HG02938 (cell line): ENCODE data around the gene MKNK2.

ENCODE experiments used
- ATAC-seq: cut with Tn5 transposase; IDR thresholded peaks from one replicate; pipeline ENCODE4 v1.9.1; 2021; ENCODE audit warnings: mild to moderate bottlenecking, moderate library complexity; ENCODE audit not compliant: unreplicated experiment

Gene MKNK2

DNA sequence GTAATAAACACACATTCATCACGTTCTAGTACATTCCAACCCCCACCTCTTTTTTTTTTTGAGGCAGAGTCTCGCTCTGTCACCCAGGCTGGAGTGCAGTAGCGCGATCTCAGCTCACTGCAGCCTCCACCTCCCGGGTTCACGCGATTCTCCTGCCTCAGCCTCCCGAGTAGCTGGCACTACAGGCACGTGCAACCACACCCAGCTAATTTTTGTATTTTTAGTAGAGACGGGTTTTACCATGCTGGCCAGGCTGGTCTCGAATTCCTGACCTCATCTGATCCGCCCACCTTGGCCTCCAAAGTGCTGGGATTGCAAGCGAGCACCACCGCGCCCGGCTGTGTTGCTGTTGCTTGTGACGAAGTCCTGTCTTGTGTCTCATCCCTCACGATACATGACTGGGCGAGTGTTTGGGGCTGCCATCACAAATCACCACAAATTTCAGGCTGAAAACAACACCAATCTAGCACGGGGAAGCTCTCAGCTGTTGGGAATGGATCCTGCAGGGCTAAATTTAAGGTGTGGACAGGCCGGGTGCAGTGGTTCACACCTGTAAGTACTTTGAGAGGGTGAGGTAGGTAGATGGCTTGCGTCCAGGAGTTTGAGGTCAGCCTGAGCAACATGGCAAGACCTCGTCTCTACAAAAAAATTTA lies 29.4 kb upstream of the MKNK2 start:
- ATAC-seq, result no peak

DNA sequence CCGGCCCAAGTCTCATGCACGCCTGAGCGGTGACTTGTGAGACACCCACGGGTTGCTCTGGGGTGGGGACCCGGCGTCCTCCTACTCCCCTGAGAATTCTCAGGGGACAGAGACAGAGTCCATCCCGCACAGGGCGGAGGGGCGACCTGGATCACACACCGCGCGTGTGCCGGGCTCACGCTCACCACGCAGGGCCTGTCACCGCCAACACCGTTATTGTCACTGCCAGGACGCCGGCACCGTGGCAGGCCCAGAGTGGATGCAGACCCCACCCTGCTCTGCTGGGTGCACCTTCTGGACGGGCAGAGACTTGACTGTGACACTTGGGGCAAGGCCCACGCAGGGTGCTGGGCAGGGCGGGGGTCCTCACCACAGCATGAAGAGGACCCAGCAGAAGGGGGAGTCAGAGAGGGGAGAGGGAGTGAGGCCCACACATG lies 28.8 kb upstream of the MKNK2 start:
- ATAC-seq, result no peak

DNA sequence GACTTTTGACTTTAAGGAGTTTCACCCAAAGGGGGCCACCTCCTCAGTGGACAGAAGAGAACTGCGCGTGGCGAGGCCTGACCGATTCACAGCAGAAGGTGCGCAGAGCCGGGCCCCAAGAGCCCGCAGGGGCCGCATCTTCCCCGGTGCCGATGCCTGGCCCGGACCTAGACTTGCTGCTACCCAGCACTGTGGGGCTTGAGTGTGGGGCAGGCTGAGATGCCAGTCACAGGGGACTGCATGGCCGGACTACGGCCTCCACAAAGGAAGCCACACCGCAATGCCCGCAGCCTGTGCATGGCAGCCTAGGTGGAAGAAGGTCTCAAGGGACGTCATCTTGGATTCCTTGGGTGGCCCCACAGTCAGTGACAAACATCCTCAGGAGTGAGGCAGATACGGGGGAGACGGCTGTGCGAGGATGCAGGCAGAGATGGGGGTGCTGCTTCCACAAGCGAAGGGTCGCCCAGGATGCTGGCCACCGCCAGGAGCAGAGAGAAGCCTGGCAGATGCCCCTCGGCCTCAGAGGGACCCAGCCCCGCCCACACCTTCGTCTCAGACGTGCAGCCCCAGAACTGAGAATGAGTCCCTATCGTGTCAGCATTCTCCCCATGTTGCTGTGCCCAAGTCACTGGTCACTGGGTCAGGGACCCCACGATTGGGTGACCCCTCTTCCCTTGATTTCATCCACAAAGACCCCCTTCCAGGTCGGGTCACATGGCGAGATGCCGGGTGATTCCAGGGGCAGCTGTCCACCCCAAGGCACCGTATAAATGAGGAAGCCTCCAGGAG lies 28.2 kb upstream of the MKNK2 start:
- no peak for ATAC-seq

DNA sequence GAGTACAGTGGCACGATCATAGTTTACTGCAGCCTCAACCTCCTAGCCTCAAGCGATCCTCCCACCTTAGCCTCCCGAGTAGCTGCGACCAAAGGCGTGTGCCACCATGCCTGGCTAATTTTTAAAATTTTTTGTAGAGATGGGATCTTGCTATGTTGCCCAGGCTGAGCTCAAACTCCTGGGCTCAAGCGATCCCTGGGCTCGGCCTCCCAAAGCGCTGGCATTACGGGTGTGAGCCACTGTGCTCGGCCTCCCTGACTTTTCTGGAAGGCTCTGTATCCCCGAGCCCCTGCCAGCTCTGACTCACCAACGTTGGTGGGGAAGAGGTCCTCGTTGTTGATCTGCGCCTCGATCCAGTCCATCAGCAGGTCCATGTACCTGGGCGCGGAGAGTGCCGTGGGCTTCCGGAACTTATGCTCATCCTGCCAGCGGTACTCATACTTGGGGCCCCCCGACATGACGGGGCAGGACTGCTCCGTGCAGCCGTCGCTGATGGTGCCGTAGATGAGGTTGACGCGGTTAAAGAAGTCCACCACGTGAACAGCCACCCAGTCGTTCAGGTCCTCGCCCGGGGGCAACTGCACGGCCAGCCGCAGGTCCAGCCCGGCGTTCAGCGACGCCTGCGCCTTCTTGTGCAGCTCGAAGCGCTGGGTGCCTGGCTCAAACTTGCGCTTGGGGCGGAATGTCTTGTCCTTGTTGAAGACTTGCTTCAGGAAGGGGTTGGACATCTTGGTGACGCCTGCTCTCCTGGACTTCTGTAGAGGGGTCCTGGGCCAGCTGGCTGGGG lies 27.0 kb upstream of the MKNK2 start:
- ATAC-seq, result no peak

DNA sequence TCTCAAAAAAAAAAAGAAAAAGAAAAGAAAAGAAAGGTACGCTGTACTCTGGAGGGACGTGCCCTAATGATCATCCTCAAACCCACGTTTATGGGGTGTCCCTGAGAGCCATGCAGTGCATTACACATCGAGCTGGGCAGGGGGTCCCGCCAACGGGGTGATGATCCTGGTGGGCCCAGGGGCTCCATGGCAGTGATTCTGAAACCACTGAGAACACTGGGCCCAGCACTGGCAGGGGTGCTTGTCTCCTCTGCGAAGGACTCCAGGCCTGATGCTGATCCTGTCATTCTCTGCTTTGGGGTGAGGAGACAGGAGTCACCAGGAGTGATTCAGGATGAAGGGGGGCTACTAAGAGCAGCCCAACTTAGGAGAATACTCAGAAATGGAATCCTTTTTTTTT lies 26.4 kb upstream of the MKNK2 start:
- no peak for ATAC-seq

DNA sequence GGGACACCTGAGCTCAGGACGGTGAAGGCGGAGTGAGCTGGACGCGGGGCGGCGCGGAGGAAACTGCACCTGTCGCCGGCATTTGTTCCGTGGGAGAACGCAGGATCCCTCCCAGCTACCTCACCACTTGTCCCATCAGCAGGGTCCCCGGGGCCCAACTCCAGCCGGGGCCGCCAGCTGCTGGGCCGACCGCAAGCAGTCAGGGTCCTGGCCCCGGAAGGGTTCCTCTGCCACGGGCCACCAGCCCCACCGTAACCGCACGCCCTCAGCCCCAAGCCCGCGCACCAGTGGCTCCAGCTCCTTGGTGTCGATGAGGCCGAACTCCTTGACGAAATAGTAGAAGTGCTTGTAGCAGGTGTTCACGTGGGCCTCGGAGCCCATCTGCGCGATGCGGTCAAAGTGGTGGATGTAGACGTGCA lies 25.5 kb upstream of the MKNK2 start:
- no peak for ATAC-seq

DNA sequence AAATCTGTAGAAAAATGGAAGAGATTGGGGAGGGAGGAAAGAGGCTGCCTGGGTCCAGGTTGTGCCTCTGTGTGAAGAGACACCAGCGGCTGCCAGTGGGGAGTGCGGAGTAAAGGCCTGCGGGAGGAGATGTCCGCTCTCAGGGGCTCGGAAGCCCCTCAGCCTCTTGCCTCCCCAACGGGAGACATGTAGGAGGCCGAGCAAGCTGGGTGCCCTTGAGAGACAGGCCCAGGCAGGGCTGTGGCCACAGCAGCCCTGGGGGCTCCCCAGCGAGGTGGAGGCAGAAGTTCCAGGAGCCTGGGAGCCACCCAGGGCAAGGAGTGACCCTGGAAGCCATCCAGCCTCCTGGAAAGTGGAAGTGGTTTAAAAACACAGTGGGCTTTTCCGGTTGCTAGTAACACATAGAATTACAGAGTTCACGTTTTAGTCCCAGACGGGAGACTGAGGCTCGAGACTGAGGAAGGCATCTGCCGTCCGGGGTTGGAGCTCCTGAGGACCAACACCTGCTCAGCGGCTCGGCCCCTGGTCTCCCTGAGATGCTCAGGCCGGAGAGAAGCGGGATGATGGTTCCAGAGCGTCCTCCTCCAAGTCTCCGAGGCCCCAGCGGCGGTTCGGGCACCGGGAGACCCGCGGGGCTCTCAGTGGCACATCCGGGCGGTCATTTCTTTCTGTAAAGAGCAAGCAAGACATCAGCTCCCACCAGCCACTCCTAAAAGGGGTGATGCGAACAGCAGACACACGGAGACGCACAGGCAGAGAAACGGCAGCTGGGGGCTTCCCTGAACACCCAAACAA lies 21.9 kb upstream of the MKNK2 start:
- ATAC-seq, result no peak

DNA sequence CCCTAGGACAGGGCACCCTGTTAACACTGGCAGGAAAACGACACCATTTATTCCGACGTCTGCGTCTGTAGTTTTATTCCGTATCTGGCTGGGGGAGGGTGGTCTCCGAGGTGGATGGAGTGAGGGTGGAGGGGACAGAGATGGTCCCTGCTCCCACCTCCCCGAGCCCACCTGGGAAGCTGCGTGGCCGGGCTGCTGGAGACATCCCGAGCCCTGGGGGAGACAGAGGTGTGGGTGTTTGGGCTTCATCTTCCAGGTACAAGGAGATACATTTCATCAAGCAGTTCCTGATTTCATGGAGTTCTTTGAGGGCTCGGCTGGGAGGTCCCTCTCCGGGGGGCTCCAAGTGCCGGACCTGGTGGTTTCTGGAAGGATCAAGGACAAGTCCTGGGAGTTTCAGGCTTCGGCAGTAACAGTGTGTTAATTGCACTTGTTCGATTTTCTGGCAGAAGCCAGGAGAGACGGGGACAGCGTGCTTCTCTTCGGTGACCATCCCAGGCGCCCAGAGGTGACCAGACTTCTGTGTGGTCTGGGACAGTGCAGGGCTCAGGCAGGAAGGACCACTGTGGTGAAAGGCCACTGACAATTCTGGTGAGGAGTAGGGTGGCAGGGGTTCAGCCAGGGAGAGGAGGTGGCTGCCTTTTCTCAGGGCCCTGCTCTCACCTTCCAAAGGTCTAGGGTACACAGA lies 20.1 kb upstream of the MKNK2 start:
- no peak for ATAC-seq

DNA sequence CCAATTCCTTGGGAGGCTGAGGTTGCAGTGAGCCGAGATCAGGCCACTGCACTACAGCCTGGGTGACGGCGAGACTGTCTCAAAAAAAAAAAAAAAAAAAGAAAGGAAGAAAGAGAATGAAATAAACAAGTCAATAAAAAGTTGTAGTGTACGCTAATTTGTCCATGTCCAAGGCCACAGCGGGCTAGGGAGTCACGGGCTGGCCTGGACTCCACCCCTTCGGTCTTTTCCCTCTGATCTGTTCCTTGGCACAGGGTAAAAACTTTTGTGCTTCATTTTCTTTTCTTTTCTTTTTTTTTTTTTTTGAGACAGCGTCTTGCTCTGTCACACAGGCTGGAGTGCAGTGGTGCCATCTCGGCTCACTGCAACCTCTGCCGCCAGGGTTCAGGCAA lies 19.4 kb upstream of the MKNK2 start:
- no peak for ATAC-seq

DNA sequence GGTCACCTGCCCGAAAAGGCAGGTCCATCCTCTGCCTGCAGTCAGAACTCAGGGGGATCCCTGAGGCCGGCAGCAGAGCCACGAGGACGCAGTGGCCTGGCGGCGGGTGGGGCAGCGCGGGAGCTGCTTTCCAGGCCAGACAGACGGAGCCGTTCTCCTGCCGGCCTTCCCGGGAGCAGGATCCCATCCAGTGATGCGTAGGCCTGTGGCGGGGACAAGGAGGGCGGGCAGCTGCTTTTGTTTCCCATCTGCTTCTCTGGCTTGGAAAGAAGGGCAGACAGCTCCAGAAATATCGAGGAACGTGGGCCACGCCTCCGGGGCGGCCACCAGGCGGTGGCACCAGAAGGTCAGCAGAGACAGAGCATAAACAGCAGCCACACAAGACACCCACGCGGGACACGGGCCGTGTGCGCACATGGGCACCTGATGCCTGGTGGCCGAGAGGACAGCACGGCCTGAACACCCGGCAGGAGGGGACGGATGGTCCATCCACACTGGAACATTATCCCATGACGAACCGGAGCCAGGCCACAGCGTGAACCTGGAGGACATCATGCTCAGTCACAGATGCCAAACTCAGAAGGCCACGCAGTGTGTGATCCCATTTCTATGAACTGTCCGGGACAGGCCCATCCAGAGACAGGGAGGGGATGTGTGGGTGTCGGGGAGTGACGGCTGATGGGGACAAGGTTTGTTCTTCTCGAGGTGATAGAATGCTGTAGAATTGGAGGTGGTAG lies 13.9 kb upstream of the MKNK2 start:
- no peak for ATAC-seq

DNA sequence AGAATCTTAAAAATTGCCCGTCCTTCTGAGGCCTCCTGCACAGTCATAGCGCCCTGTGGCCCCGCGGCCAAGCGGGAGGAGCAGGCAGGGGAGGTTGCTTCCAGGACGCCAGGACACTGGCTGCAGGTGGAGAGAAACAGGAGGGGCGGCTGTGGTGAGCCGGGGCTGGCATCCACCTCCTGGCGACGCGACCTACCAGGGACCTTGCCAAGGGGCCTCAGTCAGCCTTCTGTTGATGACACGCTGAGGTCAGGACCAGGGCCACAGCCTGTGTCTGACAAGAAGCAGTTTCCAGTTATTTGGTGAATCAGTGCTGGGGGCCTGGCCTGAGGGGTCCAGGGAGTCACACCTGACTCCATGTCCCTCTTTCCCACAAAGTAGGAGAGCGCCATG lies 13.3 kb upstream of the MKNK2 start:
- no peak for ATAC-seq

DNA sequence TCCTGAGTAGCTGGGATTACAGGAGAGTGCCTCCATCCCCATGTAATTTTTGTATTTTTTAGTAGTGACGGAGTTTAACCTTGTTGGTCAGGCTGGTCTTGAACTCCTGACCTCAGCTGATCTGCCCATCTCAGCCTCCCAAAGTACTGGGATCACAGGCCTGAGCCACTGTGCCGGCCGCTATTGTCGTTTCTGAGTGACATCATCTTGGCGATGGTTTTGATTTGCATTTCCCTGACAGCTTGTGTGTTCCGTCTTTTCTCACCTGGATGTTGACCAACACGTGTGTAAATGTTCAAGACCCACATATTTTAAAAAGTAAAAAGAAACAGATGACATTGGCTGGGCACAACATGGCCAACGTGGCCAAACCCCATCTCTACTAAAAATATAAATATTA lies 12.8 kb upstream of the MKNK2 start:
- ATAC-seq, result no peak

DNA sequence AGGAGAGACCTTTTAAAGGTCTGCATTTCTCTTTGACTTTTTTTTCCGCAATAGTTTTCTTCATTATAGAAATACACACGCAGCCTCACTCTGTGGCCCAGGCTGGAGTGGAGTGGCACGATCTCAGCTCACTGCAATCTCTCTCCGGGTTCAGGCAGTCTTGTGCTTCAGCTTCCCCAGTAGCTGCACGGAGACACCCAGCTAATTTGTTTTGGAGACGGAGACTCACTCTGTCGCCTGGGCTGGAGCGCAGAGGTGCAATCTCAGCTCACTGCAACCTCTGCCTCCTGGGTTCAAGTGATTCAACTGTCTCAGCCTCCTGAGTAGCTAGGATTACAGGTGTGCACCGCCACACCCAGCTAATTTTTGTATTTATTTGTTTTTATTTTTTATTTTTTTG lies 11.7 kb upstream of the MKNK2 start:
- no peak for ATAC-seq

DNA sequence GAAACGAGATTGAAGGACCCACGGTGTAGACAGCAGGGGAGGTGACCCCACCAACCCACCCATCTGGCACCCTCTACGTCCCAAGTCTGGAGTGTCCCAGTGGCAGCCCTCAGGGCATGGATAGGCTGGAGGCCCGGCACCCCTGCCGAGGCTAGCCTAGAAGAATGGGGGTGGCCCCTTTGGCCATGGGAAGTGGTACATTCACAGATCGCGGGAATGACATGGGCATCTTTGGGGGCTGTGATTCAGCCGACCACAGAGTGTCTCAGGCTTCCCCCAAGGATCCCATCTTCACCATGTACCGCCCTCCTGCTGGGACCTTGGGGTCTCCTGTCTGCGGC lies 11.3 kb upstream of the MKNK2 start:
- no peak for ATAC-seq

DNA sequence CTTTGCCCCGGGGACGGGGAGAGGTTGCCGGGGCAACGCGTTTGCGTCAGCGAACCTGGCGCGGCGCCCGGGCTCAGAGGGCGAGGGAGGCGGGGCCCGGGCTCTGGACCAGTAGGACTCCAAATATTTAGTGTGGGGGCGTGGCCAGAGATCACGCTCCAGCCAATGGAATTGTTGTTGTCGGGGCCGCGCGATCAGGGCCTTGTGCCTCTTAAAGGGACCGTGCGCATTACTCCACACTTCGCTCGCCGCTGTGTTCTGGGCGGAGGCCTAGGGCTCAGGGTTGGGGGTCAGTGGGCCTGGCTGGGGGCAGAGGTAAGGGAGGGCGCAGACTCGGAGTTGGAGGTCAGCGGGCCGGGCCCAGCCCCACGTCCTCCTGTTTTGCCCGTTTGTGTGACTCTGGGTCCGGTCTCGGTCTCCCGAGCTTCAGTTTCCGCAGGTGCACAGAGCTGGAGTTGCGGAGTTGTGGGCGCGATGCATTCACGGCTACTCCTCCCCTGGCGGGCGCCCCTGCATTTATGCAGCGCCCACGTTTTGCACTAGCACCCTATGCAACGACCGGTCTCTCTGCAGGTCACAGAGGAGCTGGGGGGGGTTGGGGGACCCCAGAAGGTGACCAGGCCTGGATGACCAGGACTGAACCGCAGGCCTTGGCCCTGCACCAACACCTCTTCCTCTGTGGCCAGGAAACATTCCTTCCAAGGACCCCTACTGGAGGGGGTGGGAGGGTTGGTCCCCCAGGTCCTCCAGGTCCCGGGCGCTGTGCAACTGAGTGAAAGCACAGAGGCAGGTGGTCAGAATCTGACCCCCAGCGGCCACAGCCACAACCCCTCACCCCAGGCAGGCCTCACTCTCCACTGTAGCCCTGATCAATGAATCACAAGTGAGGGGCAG lies 10.7 kb upstream of the MKNK2 start:
- ATAC-seq, result peak; percentile 74

DNA sequence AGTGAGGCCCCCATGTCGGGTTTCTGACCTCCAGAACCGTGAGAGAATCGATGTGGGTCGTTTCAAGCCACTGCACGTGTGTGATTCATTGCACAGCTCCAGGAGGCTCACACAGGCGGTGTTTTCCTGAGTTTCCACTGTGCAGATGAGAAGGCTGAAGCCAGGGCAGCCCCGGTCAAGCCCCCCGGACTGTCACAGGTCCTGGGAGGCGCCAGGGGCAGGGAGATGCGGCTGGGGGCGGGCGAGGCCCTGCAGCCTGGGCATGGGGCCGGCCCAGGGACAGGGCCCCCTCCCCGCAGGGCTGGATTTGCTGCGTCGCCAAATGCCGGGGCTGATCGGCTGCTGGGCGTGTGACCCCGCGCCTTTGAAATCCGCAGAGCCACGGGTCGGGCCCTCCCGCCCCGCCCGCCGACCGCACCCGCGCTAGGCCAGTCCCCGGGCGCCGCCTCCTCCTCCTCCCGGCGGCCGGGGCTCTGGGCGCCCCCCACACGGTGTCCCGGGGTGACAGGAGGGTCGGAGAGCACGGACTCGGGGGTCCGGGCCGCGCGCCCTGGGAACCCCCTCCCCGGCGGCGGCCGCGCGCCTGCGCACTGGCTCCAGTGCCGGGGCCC lies 9.9 kb upstream of the MKNK2 start:
- ATAC-seq, result peak; percentile 9

DNA sequence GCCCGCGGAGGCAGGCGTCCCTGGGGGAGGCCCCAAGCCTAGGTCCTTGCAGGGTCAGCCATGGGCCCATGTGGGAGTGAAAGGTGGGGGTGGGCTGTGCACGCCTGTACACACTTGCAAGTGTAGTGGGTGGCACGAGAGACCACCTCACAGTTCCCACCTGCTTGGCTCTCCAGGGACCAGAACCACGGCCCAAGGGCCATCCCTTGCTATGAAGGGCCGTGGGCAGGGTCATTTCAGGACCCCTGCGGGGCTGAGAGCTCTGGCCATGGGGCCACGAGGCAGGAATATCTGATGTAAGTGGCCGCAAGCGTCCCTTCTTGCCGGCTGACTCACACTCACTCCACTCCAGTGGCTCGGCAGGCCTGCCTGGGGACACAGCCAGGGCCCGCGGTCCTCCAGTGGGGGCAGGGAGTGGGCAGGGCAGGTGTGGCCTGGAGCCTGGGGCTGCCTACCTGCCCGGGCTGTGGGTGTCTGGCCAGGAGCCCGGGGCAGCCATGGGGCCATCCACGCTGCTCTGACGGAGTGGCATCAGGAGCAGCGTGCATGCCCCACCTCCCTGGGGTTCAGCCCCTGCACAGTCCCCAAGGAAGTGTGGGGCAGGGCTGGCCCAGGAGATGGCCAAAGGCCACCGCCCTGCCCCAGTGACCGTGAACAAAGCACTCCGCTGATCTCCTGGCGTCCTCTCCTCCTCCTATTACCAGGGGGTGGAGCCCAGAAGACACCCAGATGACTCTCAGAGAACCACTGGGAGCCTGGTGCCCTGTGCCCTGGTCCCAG lies 8.6 kb upstream of the MKNK2 start:
- no peak for ATAC-seq
